Measurements from ENCODE around the gene PDCD2L.

The PDCD2L gene

GRCh38 chr19:34471906-34472700 is 67.9 kb downstream of the PDCD2L start:
- no peak for DNase-seq (ENCODE audit: low spot score)

GRCh38 chr19:34474233-34474989 is 70.2 kb downstream of the PDCD2L start:
- no peak for DNase-seq (ENCODE audit: low spot score)

DNA sequence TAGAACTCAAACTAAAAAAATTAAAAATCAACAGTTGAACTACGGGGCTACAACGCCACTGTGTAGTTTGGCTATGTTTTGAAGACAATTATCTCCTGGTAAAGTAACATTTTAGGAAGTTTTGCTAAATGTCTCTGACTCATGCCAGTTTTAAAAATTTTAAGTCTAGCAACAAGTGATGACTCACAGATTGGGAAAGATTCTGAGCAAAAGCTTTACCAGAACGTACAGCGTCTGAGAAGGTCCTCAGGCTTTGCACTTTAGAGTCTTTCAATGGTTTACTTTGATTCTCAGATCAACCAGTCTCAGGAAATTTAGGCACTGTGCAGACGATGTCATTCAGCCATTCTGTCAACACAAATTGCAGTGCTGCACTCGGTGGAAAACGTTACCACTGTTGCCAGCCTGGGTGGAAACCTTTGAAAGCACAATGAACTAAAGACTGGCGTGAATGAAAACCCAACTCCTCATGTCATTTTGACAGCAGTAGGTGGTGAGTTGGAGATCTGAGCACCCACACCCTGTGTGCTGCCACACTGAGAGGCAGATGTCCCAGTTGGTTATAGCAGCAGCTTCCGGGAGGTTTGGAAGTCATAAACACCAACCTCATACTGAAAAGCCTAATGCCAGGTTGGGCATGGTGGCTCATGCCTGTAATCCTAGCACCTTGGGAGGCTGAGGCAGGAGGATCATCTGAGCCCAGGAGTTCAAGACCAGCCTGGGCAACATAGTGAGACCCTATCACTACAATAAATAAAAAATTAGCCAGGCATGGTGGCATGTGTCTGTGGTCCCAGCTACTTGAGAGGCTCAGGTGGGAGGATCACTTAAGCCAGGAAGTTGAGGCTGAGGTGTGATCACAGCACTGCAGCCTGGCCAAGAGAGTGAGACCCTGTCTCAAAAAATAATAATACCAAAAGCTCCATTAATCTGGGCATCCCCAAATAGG is 71.1 kb downstream of the PDCD2L start:
- no peak for DNase-seq (ENCODE audit: low spot score)
